HFFc6 (cell line): ENCODE results near the gene ERC2. TPM values are rescaled to one million over a fixed set of nuclear protein-coding genes. Genes with fewer than 3 reads are reported as not detected.

Experiments used
- DNase-seq: peaks from one replicate; pipeline ENCODE4 v3.0.0-alpha.2; 2018
- H3K27ac Mint-ChIP-seq: 2 replicates; pipeline ENCODE4 v1.8.0; 2020; ENCODE audit warnings: mild to moderate bottlenecking, mixed read lengths
- H3K27me3 Mint-ChIP-seq: 2 replicates; pipeline ENCODE4 v1.8.0; 2021; ENCODE audit warnings: mild to moderate bottlenecking, moderate library complexity, mixed read lengths; ENCODE audit not compliant: insufficient read depth
- H3K36me3 Mint-ChIP-seq: 2 replicates; pipeline ENCODE4 v1.8.0; 2021; ENCODE audit warnings: low read depth, mixed read lengths
- H3K4me1 Mint-ChIP-seq: 2 replicates; pipeline ENCODE4 v1.8.0; 2020; ENCODE audit warnings: low read depth, mixed read lengths
- H3K4me3 Mint-ChIP-seq: 2 replicates; pipeline ENCODE4 v1.8.0; 2020; ENCODE audit warnings: mild to moderate bottlenecking, moderate library complexity, mixed read lengths
- H3K9me3 Mint-ChIP-seq: 2 replicates; pipeline ENCODE4 v1.8.0; 2020; ENCODE audit warnings: mild to moderate bottlenecking, mixed read lengths
- total RNA-seq, 6 experiments: library from RNA; stranded (reverse); fragmentation: NEBNext Ultra II Directional; extraction: Animal tissue kit (Norgen Biotek cat#: 25700); gene quantifications; 2 replicates in 1 of 6; 3 replicates in 5 of 6; pipeline ENCODE4 v1.2.3, GENCODE V29; 2021
- TF ChIP-seq, protein P1 (sequence below): fragments of 200-600 bp; sonication (generic); IDR thresholded peaks from 2 replicates; pipeline ENCODE4 v1.5.0; 2021; ENCODE audit warnings: antibody characterized with exemption, mild to moderate bottlenecking

Gene ERC2
- total RNA-seq, 6 experiments from 2014 or later, result 0.11 TPM; not detected in 5

DNA sequence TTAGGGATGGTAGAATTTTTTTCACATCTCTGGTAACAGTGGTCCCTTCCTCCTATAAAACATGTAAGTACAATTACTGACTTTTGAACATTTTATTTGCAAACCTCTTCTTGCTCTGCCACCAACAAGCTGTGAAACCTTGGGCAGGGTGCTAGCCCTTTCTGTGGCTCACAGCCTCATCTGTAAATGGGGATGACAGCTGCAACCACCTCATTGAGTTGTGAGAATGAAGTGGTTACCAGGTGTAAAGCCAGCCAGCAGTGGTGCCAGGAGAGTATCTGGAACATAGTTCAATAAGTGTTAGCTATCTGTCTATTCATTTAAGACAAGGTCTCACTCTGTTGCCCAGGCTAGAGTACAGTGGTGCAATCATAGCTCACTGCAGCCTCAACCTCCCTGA, 278.1 kb downstream of the ERC2 start:
- DNase-seq, result no peak
- H3K4me3 Mint-ChIP-seq, result no peak overlapping the region
- no peaks in the 10 kb centered on the region for H3K4me1 Mint-ChIP-seq

GRCh38 chr3:56189536-56189935, 278.7 kb downstream of the ERC2 start:
- Mint-ChIP-seq H3K4me3 (no peak overlapping the region), H3K27ac (no peak overlapping the region), H3K4me1 (no peaks in the 10 kb centered on the region), H3K27me3 (peaks cover 1% of the 10 kb centered on the region; the same call in 1 of the 2 replicates), H3K36me3 (no peaks in the 10 kb centered on the region), H3K9me3 (peaks cover 19% of the 10 kb centered on the region)
- DNase-seq, result no peak
- TF ChIP-seq, protein P1, sequence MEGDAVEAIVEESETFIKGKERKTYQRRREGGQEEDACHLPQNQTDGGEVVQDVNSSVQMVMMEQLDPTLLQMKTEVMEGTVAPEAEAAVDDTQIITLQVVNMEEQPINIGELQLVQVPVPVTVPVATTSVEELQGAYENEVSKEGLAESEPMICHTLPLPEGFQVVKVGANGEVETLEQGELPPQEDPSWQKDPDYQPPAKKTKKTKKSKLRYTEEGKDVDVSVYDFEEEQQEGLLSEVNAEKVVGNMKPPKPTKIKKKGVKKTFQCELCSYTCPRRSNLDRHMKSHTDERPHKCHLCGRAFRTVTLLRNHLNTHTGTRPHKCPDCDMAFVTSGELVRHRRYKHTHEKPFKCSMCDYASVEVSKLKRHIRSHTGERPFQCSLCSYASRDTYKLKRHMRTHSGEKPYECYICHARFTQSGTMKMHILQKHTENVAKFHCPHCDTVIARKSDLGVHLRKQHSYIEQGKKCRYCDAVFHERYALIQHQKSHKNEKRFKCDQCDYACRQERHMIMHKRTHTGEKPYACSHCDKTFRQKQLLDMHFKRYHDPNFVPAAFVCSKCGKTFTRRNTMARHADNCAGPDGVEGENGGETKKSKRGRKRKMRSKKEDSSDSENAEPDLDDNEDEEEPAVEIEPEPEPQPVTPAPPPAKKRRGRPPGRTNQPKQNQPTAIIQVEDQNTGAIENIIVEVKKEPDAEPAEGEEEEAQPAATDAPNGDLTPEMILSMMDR, result no peak

More for the DNA sequence above, 278.1 kb downstream of the ERC2 start:
- TF ChIP-seq, protein P1, result no peak
- Mint-ChIP-seq H3K36me3 (no peaks in the 10 kb centered on the region), H3K9me3 (peaks cover 21% of the 10 kb centered on the region), H3K27me3 (peaks cover 1% of the 10 kb centered on the region; the same call in 1 of the 2 replicates), H3K27ac (no peak overlapping the region)

DNA sequence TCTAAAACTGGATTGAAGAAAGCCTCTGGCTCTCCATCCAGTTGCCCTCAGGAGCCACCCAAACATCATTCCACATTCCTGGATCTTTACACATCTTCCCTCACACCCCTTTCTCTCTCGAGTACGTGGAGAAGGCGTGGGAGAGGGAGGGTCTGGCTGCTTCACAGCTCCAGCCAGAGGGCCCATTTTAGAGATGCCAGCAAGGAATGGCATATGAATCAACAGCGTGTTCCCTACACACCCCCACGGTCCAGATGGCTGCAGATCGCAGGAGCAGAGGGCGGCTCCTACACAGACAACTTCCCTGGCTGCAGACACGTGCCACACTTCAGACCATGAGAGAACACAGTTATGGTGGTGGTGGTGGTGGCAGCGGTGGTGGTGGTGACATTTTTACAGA, 280.1 kb downstream of the ERC2 start:
- TF ChIP-seq, protein P1, result no peak
- Mint-ChIP-seq H3K27ac (no peak overlapping the region), H3K9me3 (peaks cover 19% of the 10 kb centered on the region), H3K27me3 (peaks cover 1% of the 10 kb centered on the region; the same call in 1 of the 2 replicates), H3K4me3 (no peak overlapping the region), H3K4me1 (no peaks in the 10 kb centered on the region), H3K36me3 (no peaks in the 10 kb centered on the region)
- DNase-seq, result no peak

- no peak overlapping the region for H3K4me3 Mint-ChIP-seq
- TF ChIP-seq, protein P1, result no peak
- H3K27me3 Mint-ChIP-seq, result peaks cover 1% of the 10 kb centered on the region
Observed at GRCh38 chr3:56187051-56187450, 281.2 kb downstream of the ERC2 start.

DNA sequence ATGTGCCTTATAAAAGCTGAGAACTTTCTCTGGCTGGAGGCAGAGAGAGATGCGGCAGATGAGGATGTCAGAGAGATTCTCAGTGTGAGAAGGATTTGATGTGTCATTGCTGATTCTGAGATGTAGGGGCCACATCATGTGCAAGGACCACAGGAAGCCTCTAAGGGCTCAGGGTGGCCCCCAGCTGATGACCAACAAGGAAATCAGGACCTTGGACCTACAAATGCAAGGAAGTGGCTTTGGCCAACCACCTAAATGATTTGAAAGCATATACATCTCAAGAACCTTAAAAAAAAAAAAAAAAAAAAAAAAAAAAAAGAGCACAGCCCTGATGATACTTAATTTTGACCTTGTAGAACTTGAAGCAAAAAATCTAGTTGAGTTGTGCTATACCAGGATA, 282.4 kb downstream of the ERC2 start:
- no peak overlapping the region for H3K27ac Mint-ChIP-seq
- TF ChIP-seq, protein P1, result no peak
- no peaks in the 10 kb centered on the region for H3K36me3 Mint-ChIP-seq
- no peaks in the 10 kb centered on the region for H3K4me1 Mint-ChIP-seq
- no peak for DNase-seq
- no peak overlapping the region for H3K4me3 Mint-ChIP-seq
- peaks cover 10% of the 10 kb centered on the region for H3K9me3 Mint-ChIP-seq
- H3K27me3 Mint-ChIP-seq, result peaks cover 1% of the 10 kb centered on the region

More at GRCh38 chr3:56187051-56187450, 281.2 kb downstream of the ERC2 start:
- DNase-seq, result no peak
- Mint-ChIP-seq H3K9me3 (peaks cover 18% of the 10 kb centered on the region), H3K4me1 (no peaks in the 10 kb centered on the region), H3K27ac (no peak overlapping the region), H3K36me3 (no peaks in the 10 kb centered on the region)

- H3K9me3 Mint-ChIP-seq, result peaks cover 12% of the 10 kb centered on the region
- DNase-seq, result no peak
- no peaks in the 10 kb centered on the region for H3K4me1 Mint-ChIP-seq
- H3K27me3 Mint-ChIP-seq, result peaks cover 3% of the 10 kb centered on the region
- no peaks in the 10 kb centered on the region for H3K36me3 Mint-ChIP-seq
- H3K4me3 Mint-ChIP-seq, result no peak overlapping the region
- no peak overlapping the region for H3K27ac Mint-ChIP-seq
- TF ChIP-seq, protein P1, result no peak
Observed at GRCh38 chr3:56183529-56183928, 284.7 kb downstream of the ERC2 start.
